HCT116 (cell line): Measurements from ENCODE around the gene MCM8. TPM values are rescaled to one million over a fixed set of nuclear protein-coding genes. Genes with fewer than 3 reads are reported as not detected.

Source experiments
- ATAC-seq: fragments of 200-7000 bp; cut with Tn5 transposase; 2 replicates; pipeline ENCODE4 v1.9.1; 2020; ENCODE audit warnings: mild to moderate bottlenecking, moderate library complexity
- BruUV-seq: library from RNA; stranded (reverse); fragments of 400-500 nt; replicated peaks from 2 replicates; lab custom pipeline; 2021; lab: Mats Ljungman, UMichigan
- CTCF ChIA-PET: fragments of 300-600 bp; sonication (Branson Sonifier 250); formaldehyde crosslinking; loops from one replicate; lab custom pipeline; 2021; ENCODE audit warnings: antibody characterized with exemption; lab: Charles Lee
- POLR2A ChIA-PET: fragments of 300-600, 350-600 bp; sonication (Branson Sonifier 250); formaldehyde crosslinking; loops from one replicate; lab custom pipeline; 2021; ENCODE audit warnings: antibody characterized with exemption; lab: Charles Lee
- RAD21 ChIA-PET, 2 experiments: fragments of 300-600 bp; sonication (Branson Sonifier 250); formaldehyde crosslinking; loops; one replicate each; lab custom pipeline; 2023; ENCODE audit warnings: low total read pairs in 2 of 2; ENCODE audit not compliant: uncharacterized antibody in 2 of 2, unreplicated experiment in 2 of 2, low non-redundant PET in 1 of 2; lab: Charles Lee
- DNase-seq: peaks from one replicate; pipeline ENCODE4 v3.0.0-alpha.2; 2010; ENCODE audit warnings: low read depth, low spot score
- H2AFZ ChIP-seq: fragments of 200-600 bp; shearing (Covaris generic), sonication (generic); 2 replicates; pipeline ENCODE4 v1.6.1; 2017; ENCODE audit warnings: low read depth, mixed run types, mixed read lengths, antibody characterized with exemption, low read length; ENCODE audit not compliant: poor library complexity, severe bottlenecking
- H3K27ac ChIP-seq: 2 replicates; pipeline ENCODE4 v1.5.1; 2012; ENCODE audit warnings: low read depth, low read length
- H3K27me3 ChIP-seq: fragments of 200-600 bp; sonication (generic); 2 replicates; pipeline ENCODE4 v1.6.1; 2016; ENCODE audit warnings: mixed run types, low read length, mixed read lengths; ENCODE audit not compliant: insufficient read depth
- H3K36me3 ChIP-seq, 2 experiments: fragments of 200-500 bp in 1 of 2; fragments of 200-600 bp in 1 of 2; sonication (Bioruptor generic) in 1 of 2; sonication (generic) in 1 of 2; 2 replicates each; pipeline versions ENCODE4 v1.5.1 to v1.6.1; 2014 to 2016; ENCODE audit warnings: low read length in 2 of 2, inconsistent platforms in 1 of 2, mixed read lengths in 1 of 2, mixed run types in 1 of 2; ENCODE audit not compliant: insufficient read depth in 2 of 2, control insufficient read depth in 1 of 2
- H3K4me1 ChIP-seq, 2 experiments: fragments of 200-600 bp in 1 of 2; sonication (generic) in 1 of 2; 2 replicates each; pipeline versions ENCODE4 v1.5.1 to v1.6.1; 2012 to 2017; ENCODE audit warnings: low read length in 2 of 2, inconsistent platforms in 1 of 2, mild to moderate bottlenecking in 1 of 2, mixed read lengths in 1 of 2, mixed run types in 1 of 2, moderate library complexity in 1 of 2; ENCODE audit not compliant: insufficient read depth in 2 of 2, control insufficient read depth in 1 of 2
- H3K4me2 ChIP-seq: fragments of 200-600 bp; sonication (generic); 2 replicates; pipeline ENCODE4 v1.6.1; 2017; ENCODE audit warnings: mixed run types, low read length, mixed read lengths
- H3K4me3 ChIP-seq, 2 experiments: fragments of 200-600 bp in 1 of 2; sonication (generic) in 1 of 2; replicated peaks in 1 of 2; 2 replicates each; pipeline ENCODE4 v1.5.1; 2011 to 2016; ENCODE audit warnings: low read length in 2 of 2, control low read depth in 1 of 2, low read depth in 1 of 2, mild to moderate bottlenecking in 1 of 2, mixed read lengths in 1 of 2, mixed run types in 1 of 2
- H3K79me2 ChIP-seq: fragments of 200-600 bp; sonication (generic); 2 replicates; pipeline ENCODE4 v1.6.1; 2017; ENCODE audit warnings: mild to moderate bottlenecking, mixed run types, low read length, moderate library complexity, mixed read lengths; ENCODE audit not compliant: insufficient read depth
- H3K9ac ChIP-seq: fragments of 200-600 bp; sonication (generic); 2 replicates; pipeline ENCODE4 v1.6.1; 2016; ENCODE audit warnings: low read length, mixed read lengths
- H3K9me2 ChIP-seq: fragments of 200-600 bp; sonication (generic), shearing (Covaris generic); 2 replicates; pipeline ENCODE4 v1.6.1; 2017; ENCODE audit warnings: mixed run types, mild to moderate bottlenecking, moderate library complexity; ENCODE audit not compliant: insufficient read depth
- H3K9me3 ChIP-seq, 2 experiments: fragments of 200-500 bp in 1 of 2; fragments of 200-600 bp in 1 of 2; sonication (Bioruptor generic) in 1 of 2; sonication (generic) in 1 of 2; 2 replicates each; pipeline ENCODE4 v1.6.1; 2014 to 2017; ENCODE audit warnings: low read length in 2 of 2, mixed read lengths in 2 of 2, inconsistent platforms in 1 of 2, low read depth in 1 of 2, mild to moderate bottlenecking in 1 of 2, mixed run types in 1 of 2, moderate library complexity in 1 of 2; ENCODE audit not compliant: control insufficient read depth in 1 of 2, insufficient read depth in 1 of 2
- H4K20me1 ChIP-seq: fragments of 200-600 bp; sonication (generic), shearing (Covaris generic); 2 replicates; pipeline ENCODE4 v1.6.1; 2017; ENCODE audit warnings: mixed run types, mild to moderate bottlenecking, moderate library complexity; ENCODE audit not compliant: insufficient read depth
- ATF3 ChIP-seq: IDR thresholded peaks from 2 replicates; pipeline ENCODE4 v1.6.1; 2012
- CBX3 ChIP-seq: IDR thresholded peaks from 2 replicates; pipeline ENCODE4 v1.6.1; 2012; ENCODE audit warnings: low read depth
- CEBPB ChIP-seq: IDR thresholded peaks from 2 replicates; pipeline ENCODE4 v1.6.1; 2012; ENCODE audit warnings: low read depth
- EZH2phosphoT487 ChIP-seq: fragments of 200-600 bp; IDR thresholded peaks from 2 replicates; pipeline ENCODE4 v1.6.1; 2018; ENCODE audit warnings: antibody characterized with exemption, borderline replicate concordance
- FOSL1 ChIP-seq: IDR thresholded peaks from 2 replicates; pipeline ENCODE4 v1.6.1; 2012; ENCODE audit warnings: low read depth
- MAX ChIP-seq: IDR thresholded peaks from 2 replicates; pipeline ENCODE4 v1.6.1; 2012
- POLR2A ChIP-seq: IDR thresholded peaks from 2 replicates; pipeline ENCODE4 v1.7.0; 2011; ENCODE audit warnings: borderline replicate concordance; ENCODE audit not compliant: insufficient read depth, insufficient read length; ENCODE audit errors: extremely low read depth
- POLR2AphosphoS5 ChIP-seq: IDR thresholded peaks from 2 replicates; pipeline ENCODE4 v1.6.1; 2011; ENCODE audit warnings: mild to moderate bottlenecking, low read depth, low read length, moderate library complexity
- RAD21 ChIP-seq: IDR thresholded peaks from 2 replicates; pipeline ENCODE4 v1.6.1; 2012; ENCODE audit warnings: low read depth, mild to moderate bottlenecking
- REST ChIP-seq: IDR thresholded peaks from 2 replicates; pipeline ENCODE4 v1.6.1; 2012; ENCODE audit warnings: low read depth
- SIN3A ChIP-seq: IDR thresholded peaks from 2 replicates; pipeline ENCODE4 v1.6.1; 2012; ENCODE audit warnings: low read depth
- SP1 ChIP-seq: IDR thresholded peaks from 2 replicates; pipeline ENCODE4 v1.6.1; 2012; ENCODE audit warnings: low read depth
- SRF ChIP-seq: IDR thresholded peaks from 2 replicates; pipeline ENCODE4 v1.6.1; 2012; ENCODE audit warnings: low read depth
- TCF7L2 ChIP-seq: IDR thresholded peaks from 2 replicates; pipeline ENCODE4 v1.7.0; 2011; ENCODE audit warnings: borderline replicate concordance, inconsistent platforms; ENCODE audit not compliant: insufficient read depth, insufficient read length; ENCODE audit errors: extremely low read depth
- ZBTB33 ChIP-seq: IDR thresholded peaks from 2 replicates; pipeline ENCODE4 v1.6.1; 2011; ENCODE audit warnings: mild to moderate bottlenecking, low read length, moderate library complexity; ENCODE audit not compliant: insufficient replicate concordance; ENCODE audit errors: extremely low read depth
- ZNF274 ChIP-seq: fragments of 200-500 bp; sonication (Bioruptor generic); IDR thresholded peaks from 2 replicates; pipeline ENCODE4 v1.6.1; 2014; ENCODE audit warnings: mild to moderate bottlenecking, low read depth, low read length, inconsistent platforms
- intact Hi-C: fragments of 100-400 bp; cut with micrococcal nuclease; formaldehyde crosslinking; loops from 2 replicates; pipeline ENCODE4 v1.10.0; 2022
- total RNA-seq: library from RNA; stranded (reverse); gene quantifications from one replicate; pipeline ENCODE4 v1.2.1, GENCODE V29; 2021; ENCODE audit not compliant: unreplicated experiment

MCM8 gene
- total RNA-seq, 1 experiment from 2014 or later = 21.9 TPM

- ChIA-PET POLR2A (no interaction called here), RAD21 (no interaction called here), CTCF (no interaction called here)
- Histone ChIP-seq H3K36me3 (peaks cover 0 to 1% of the 10 kb centered on the region in 2 experiments; a peak in 2 of 4 replicates), H3K9me2 (no peaks in the 10 kb centered on the region), H2AFZ (no peak overlapping the region), H3K4me3 (no peak overlapping the region), H3K4me1 (no peaks in the 10 kb centered on the region), H3K79me2 (no peaks in the 10 kb centered on the region), H3K27ac (no peak overlapping the region), H3K9me3 (no peaks in the 10 kb centered on the region), H3K4me2 (no peak overlapping the region), H4K20me1 (no peaks in the 10 kb centered on the region), H3K9ac (no peak overlapping the region), H3K27me3 (no peaks in the 10 kb centered on the region)
- intact Hi-C loops = no loop called here
- no TSS peak for BruUV-seq
- TF ChIP-seq ATF3 = no peak
- no peak for DNase-seq
- no peak for ATAC-seq
Measured at GRCh38 chr20:6045566-6045965, 95.1 kb downstream of the MCM8 start.

GRCh38 chr20:6046432-6046831 lies 96.0 kb downstream of the MCM8 start:
- Histone ChIP-seq H4K20me1 (no peaks in the 10 kb centered on the region), H3K36me3 (no peaks in the 10 kb centered on the region; a peak in 1 of 4 replicates), H3K79me2 (no peaks in the 10 kb centered on the region), H3K4me2 (no peak overlapping the region), H3K9me3 (no peaks in the 10 kb centered on the region), H3K4me1 (peaks cover 0 to 4% of the 10 kb centered on the region in 2 experiments; a peak in 1 of 4 replicates), H2AFZ (no peak overlapping the region), H3K9me2 (no peaks in the 10 kb centered on the region), H3K4me3 (no peak overlapping the region), H3K27ac (no peak overlapping the region), H3K27me3 (no peaks in the 10 kb centered on the region), H3K9ac (no peak overlapping the region)
- DNase-seq (no peak), ATAC-seq (no peak)
- CTCF ChIA-PET = no interaction called here
- intact Hi-C loops = no loop called here
- POLR2A ChIA-PET = no interaction called here
- TF ChIP-seq CEBPB = no peak
- no peak for TF ChIP-seq ZBTB33
- no peak for TF ChIP-seq SP1
- no peak for TF ChIP-seq TCF7L2
- no peak for TF ChIP-seq SIN3A
- TF ChIP-seq RAD21 = no peak
- no peak for TF ChIP-seq MAX
- no peak for TF ChIP-seq POLR2A
- no peak for TF ChIP-seq POLR2AphosphoS5
- no peak for TF ChIP-seq ZNF274
- no peak for TF ChIP-seq SRF
- no peak for TF ChIP-seq EZH2phosphoT487
- no peak for TF ChIP-seq REST
- TF ChIP-seq FOSL1 = no peak
- TF ChIP-seq ATF3 = no peak
- TF ChIP-seq CBX3 = no peak
- no TSS peak for BruUV-seq
- RAD21 ChIA-PET = no interaction called here
